Stimulated activated CD4-positive, alpha-beta T cell treated with anti-CD3 and anti-CD28 coated beads, Interleukin-12 subunit alpha, Interleukin-12 subunit beta, amount 100 ng/mL, for 48 hours (primary cell): ENCODE data around the gene SNAP25.

ENCODE experiments used
- DNase-seq, 3 donors: peaks; one replicate each; pipeline ENCODE4 v3.0.0-alpha.2; 2020; ENCODE audit warnings: low read depth in 2 of 3, low spot score in 1 of 3

The SNAP25 gene

GRCh38 chr20:10216146-10216791 lies 2.4 kb upstream of the SNAP25 start:
- DNase-seq = no peak

DNA sequence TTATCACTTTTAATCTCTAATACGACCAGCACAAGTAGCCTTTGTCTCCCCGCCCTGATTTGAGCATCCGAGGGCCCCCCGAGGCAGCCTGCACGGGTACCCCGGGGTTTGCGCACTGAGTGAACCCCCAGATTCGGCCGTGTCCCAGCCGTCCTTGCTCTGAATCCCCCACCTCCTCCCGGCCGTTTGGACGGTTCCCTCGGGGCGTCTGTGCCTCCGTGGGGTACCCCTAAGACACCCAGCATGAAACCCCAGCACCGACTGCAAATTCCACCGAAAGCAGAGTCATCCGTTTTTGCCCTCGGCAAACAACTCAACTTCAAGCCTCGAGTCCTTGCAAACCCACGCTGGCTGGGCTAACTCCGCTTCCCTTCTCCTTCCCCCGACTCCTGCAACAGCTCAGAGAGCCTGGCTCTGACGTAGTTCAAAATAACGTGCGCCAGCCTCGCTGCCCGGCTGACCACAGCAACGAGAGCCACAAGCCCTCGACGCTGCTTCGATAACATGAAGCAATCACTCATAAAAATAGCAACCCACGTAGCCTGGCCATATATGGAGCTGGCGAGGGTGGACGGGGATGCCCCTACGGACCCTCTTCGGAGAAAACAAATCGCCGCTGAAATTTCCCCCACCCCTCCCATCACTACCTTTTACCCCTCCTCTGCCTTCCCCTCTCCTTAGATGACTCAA lies 764 bp upstream of the SNAP25 start:
- peak; percentile 8 to 18 (median 14) for DNase-seq

- DNase-seq = peak in 2 of 3 donors; percentile 47 to 49
Observed at GRCh38 chr20:10219452-10219791, 792 bp downstream of the SNAP25 start.

DNA sequence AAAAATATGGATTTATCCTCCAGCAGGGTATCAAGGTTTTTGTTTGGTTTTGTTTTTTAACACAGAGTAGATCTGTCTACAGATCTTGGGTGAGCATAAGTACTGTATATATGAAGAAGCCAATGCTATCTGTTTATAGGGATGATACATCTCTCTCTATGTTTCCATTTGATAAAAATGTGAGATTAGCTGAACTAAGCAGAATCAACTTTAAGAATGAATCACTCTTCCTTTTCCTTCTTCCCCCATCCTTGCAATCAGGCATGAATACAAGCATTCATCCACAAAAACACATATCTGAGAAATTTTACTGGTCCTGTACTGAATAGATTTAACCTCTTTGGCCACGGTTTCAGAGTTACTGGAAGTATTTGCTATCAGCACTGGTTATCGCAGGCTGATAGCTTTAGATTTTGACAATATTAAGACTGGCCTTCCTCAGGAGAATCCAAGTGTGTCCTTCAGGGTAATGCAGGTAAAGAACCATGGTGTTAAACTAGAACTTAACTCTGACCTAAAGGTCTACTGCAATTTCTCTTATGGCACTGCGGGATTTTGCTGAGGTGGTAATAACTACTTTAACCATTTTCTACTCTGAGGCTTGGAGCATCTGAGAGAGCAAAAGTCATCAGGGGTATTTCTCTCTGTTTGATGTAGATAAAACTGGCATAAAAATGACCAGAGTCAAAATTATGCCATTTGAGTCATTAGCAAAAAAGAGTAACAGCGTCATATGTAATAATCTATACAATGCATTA lies 1.5 kb downstream of the SNAP25 start:
- no peak for DNase-seq

GRCh38 chr20:10221021-10221420 lies 2.4 kb downstream of the SNAP25 start:
- no peak for DNase-seq

DNA sequence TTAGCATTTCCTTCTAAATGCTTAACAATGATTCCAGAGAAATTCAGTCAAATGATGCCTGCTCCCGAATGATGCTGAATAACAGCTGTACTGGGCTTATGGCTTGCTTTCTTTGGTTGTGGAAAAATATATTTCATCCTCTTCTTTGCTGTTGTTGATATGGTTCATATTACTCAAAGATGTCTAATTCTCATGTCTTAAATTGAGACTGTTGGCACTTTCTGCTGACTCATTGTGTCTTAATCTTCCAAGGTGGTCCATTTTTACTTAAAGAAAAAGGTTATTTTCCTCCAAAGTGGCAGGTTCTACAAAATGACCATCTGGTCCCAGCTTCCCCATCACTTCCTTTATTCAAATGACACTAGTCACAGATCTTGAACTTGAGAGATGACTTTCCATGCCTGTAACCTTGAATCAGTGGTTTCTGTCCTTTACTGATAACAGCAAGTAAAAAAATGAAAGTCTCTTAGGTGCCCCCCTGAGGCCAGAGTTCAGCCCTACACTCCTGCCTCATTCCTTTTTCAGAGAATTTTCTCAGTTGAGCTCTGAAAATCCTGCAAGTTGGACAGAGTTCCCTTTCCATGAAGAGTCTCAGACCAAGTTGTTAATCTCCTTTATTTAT lies 6.9 kb downstream of the SNAP25 start:
- no peak for DNase-seq

DNA sequence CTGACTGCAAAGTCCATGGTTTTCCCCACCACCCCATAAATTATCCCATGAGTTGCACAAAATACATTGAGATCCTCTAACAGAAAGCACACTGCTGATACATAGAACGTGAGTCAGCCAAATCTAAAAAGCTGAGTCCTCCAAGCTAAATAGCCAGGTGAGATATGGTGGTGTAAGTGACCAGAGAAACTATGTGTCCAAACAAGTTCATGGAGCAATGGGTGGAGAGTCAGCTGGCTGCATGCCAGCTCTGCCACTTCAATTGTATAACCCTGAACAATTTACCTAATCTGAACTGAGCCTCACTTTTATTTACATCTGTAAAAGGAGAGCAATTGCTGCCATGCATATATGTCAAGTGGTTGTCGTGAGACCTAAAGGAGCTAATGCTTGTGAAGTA lies 9.7 kb downstream of the SNAP25 start:
- no peak for DNase-seq

DNA sequence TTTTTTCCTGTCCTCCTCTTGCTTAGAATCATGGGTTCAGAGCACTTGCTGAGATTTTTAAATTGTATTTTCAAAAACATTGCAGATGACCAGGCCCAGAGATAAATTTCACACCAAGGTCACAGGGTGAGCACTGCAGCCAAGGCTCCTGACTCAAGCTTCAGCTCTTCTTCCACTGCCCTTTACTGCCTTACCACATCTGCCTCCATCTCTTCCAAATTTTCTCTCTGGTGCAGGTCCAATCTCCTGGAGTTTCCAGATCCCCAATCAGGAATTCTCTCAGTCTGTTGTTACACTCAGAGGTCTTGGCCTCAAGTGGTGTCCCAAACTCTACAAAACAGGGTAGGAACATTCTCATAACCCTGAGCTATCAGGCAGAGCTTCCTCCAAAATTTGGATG lies 12.7 kb downstream of the SNAP25 start:
- no peak for DNase-seq

- DNase-seq = no peak
Observed at GRCh38 chr20:10236540-10237533, 18.2 kb downstream of the SNAP25 start.

DNA sequence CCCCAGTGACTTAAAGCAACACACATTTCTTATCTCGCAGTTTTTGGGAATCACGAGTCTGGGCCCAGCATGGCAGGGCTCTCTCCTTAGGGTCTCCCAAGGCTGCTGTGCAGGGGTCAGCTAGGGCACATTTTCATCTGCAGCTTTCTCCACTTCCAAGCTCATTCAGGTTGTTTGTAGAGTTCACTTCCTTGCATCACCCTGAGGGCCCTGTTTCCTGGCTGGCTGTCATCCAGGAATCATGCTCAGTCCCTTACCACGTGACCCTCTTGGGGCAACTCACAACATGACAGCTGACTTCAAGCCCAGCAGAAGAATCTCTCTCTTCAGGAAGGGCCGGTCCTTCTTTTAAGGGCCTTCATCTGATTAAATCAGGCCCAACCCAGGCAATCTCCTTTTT lies 21.3 kb downstream of the SNAP25 start:
- no peak for DNase-seq

DNA sequence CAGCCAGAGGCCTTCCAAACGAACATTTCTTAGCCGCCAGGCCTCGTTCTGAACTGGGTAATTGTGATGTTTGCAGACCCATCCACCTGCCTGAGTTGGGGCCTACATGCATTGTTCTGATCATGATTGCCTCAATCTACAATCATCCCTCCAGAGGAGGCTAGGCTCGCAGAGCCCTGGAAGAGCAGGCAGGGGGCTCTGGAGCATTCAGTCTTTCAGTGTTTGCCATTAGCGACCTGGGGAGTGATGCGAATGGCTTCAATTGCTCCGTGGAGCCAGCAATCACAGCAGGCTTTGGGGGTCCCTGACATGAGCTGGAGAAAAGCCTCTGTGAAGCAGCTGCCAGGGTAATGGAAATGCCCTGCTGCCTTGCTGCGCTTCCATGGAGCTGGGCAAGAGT lies 22.0 kb downstream of the SNAP25 start:
- no peak for DNase-seq

DNA sequence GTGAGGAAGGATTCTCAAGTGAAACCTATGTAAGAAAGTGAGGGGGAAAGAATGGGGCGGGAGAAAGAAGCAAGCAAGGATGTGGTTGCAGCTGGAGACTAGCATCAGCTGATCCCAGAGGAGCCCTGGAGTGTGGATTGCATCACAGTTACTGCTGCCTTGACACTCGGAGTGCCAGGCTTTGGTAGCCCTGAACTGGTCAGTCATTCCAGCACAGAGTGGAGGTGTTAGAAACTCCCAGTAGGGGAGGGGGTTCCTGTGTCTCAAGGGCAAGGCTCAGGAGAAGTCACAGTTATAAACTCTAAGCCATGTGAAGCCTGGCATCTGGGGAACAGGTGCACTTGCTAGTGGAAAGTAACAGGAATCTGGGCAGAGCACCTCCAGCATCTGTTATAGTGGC lies 23.5 kb downstream of the SNAP25 start:
- no peak for DNase-seq

- no peak for DNase-seq
Observed at GRCh38 chr20:10247440-10247839, 28.8 kb downstream of the SNAP25 start.

DNA sequence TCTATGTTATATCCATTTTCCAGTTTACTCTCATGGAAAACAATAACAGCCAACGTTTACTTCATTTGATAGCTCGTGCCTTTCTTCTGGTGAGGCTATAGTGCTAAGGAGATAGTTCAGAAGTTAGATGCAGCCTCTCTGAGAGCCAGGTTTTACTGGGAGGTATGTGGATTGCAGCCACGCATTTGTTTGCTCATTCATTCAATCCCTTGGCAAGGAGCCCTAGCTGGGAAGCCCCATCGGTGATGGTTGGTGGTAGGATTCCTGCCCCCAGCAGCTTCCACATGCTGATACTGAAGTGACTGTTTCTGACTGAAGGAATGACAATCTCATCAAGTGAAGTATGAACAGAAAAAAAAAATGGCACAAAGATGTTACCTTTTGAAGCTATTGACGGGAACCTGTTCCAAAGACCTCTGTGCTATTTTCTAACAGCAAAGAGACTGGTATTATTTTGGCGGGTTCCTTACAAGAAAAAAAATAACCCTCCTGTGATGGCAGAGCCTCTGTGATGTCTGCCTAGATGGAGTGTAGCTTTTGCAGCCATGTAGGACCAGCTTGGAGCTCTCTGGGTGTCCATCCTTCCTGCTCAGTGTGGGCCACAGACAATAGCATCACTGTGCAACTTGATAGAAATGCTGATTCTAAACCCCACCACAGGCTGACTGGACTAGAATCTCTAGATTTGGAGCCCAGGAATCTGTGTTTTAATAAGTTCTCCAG lies 30.6 kb downstream of the SNAP25 start:
- DNase-seq = no peak

DNA sequence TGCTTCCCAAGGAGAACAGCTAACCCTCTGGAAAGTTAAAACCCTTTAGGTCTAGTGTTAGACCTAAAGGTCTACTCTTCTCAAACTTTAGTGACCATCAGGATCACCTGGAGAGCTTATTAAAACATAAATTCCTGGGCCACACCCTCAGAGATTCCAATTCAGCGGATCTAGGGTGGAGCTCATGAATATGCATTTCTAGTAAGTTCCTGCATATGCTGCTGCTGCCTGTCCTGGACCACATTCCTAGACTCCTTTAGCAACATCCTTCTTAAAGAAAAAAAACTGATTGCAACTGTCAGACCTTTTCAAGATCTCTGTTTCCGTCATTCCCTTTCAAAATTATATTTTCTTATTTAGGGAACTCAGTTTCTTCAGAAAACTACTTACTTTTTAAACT lies 31.2 kb downstream of the SNAP25 start:
- DNase-seq = no peak

DNA sequence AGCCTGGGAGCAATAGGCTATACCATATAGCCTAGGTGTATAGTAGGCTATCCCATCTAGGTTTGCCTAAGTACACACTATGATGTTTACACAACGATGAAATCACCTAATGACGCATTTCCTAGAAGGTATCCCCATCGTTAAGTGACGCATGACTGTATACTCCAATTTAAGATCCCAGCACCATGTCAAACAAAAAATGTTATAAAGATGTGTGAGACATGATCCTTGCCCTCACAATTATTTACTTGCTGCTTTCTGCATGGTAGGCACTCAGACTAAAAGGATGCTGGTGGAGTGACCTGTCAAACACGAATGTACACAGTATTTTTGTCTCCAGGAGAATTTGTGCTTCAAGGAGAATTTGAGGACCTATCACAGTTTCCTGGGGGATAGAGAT lies 32.3 kb downstream of the SNAP25 start:
- no peak for DNase-seq

DNA sequence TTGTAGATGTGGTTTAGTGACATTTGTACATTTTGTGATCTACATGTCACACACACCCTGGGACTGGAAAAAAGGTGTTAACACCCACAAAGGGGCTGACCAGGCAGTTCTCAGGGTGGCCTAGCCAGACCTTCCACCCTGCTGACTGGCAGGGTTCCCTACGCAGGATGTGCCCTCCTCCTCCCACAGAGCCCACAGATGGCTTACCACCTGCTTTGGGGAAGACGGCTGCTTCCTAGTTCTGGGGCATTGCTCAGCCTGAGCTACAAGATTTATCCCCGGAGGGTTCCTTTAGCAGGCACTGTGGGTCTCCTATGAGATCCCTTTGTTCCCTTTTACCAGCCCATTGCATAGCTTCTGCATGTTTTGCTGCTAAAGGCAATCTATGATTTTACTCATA lies 35.1 kb downstream of the SNAP25 start:
- DNase-seq = no peak

DNA sequence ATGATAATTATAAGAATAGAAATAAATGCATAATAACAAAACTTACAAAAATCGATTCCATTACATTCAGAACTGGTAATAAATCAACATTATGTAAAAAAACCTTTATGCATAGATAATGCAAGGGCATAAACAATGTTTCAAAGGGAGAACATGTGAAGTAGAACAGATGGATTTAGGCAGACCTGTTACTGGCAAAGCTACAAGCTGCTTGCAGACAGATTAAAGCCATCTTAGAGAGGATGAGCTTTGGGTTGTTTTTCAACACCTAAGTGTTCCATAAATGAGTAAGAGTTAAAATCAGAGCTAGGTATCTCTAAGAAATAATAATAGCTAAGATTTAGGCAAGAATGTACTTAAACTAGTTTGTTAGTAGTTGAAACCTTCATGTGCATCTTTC lies 37.2 kb downstream of the SNAP25 start:
- DNase-seq = no peak

DNA sequence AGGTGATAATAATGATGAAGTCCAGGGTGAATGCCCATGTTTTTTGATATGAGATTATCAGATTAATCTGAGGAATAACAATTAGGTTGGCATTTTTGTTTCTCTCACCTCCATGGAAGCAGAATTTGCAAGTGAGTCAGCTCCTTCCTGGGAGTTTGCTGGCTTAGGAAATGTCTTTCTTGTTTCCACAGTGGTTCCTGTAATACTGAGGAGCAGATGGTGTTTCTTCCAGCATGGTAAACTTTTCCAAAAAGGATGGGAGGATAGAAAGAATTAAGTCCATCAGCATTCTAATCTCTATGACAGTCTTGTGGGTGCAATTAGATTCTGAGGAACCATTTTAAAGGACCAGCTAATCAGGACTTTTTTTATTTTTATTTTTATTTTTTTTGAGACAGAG lies 40.5 kb downstream of the SNAP25 start:
- no peak for DNase-seq

DNA sequence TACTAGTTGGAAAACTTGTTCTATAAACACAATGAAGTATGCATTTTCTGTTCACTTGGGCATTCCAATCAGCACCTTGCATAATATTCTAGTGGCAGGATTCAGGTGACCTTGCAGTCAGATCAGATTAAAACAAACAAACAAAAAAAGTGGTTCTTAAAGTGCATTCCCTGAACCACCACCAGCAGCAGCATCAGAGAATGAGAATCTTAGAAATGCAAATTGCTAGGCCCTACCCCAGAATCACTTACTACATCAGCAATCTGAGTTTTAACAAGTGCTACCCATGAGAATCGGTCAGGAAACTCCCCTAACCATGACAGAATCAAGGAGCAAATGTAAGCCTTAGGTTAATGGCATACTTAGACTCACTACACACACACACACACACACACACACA lies 41.7 kb downstream of the SNAP25 start:
- no peak for DNase-seq
